Neural cell (in vitro differentiated cells): ENCODE measurements around the gene ABHD8. TPM values are rescaled to one million over a fixed set of nuclear protein-coding genes. Genes with fewer than 3 reads are reported as not detected.

Source experiments
- H2AFZ ChIP-seq: fragments of 200-600, 300-800 bp; sonication (generic), shearing (Covaris generic); 2 replicates; pipeline ENCODE4 v1.6.0; 2014; ENCODE audit warnings: low read depth, mild to moderate bottlenecking, antibody characterized with exemption, low read length, moderate library complexity
- H3F3A ChIP-seq: fragments of 200-600 bp; shearing (Covaris generic); 2 replicates; pipeline ENCODE4 v1.6.1; 2016; ENCODE audit warnings: mild to moderate bottlenecking, moderate library complexity, mixed read lengths, antibody characterized with exemption, low read length; ENCODE audit not compliant: insufficient read depth, poor library complexity, severe bottlenecking
- H3K27ac ChIP-seq: fragments of 200-600, 300-800 bp; sonication (generic), shearing (Covaris generic); 2 replicates; pipeline ENCODE4 v1.5.1; 2014; ENCODE audit warnings: mild to moderate bottlenecking, low read length, moderate library complexity
- H3K27me3 ChIP-seq: fragments of 300-800, 200-600 bp; sonication (generic), shearing (Covaris generic); 2 replicates; pipeline ENCODE4 v1.6.0; 2014; ENCODE audit warnings: mild to moderate bottlenecking, low read depth, low read length, moderate library complexity; ENCODE audit not compliant: insufficient read depth
- H3K36me3 ChIP-seq: fragments of 300-800, 200-600 bp; sonication (generic), shearing (Covaris generic); 2 replicates; pipeline ENCODE4 v1.5.1; 2014; ENCODE audit warnings: mild to moderate bottlenecking, antibody characterized with exemption, low read length, moderate library complexity; ENCODE audit not compliant: insufficient read depth
- H3K4me2 ChIP-seq: fragments of 300-800, 200-600 bp; sonication (generic), shearing (Covaris generic); 2 replicates; pipeline ENCODE4 v1.6.0; 2014; ENCODE audit warnings: mild to moderate bottlenecking, low read length
- H3K4me3 ChIP-seq: fragments of 300-800, 200-600 bp; sonication (generic), shearing (Covaris generic); 2 replicates; pipeline ENCODE4 v1.5.1; 2014; ENCODE audit warnings: mild to moderate bottlenecking, low read length, moderate library complexity
- H3K79me2 ChIP-seq: fragments of 200-600 bp; shearing (Covaris generic); replicated peaks from 2 replicates; pipeline ENCODE4 v1.6.0; 2014; ENCODE audit warnings: mild to moderate bottlenecking, low read length, moderate library complexity; ENCODE audit not compliant: insufficient read depth
- H3K9ac ChIP-seq: fragments of 300-800, 200-600 bp; sonication (generic), shearing (Covaris generic); 2 replicates; pipeline ENCODE4 v1.6.1; 2016; ENCODE audit warnings: mild to moderate bottlenecking, low read length, mixed read lengths
- H3K9me2 ChIP-seq: fragments of 200-600 bp; shearing (Covaris generic); 2 replicates; pipeline ENCODE4 v1.6.1; 2016; ENCODE audit warnings: mild to moderate bottlenecking, low read length, mixed read lengths; ENCODE audit not compliant: insufficient read depth
- H3K9me3 ChIP-seq: fragments of 200-600, 300-800 bp; sonication (generic), shearing (Covaris generic); 2 replicates; pipeline ENCODE4 v1.6.1; 2016; ENCODE audit warnings: mild to moderate bottlenecking, mixed run types, low read length, moderate library complexity, mixed read lengths
- H4K20me1 ChIP-seq: fragments of 200-600 bp; shearing (Covaris generic); 2 replicates; pipeline ENCODE4 v1.6.1; 2016; ENCODE audit warnings: mild to moderate bottlenecking, mixed run types; ENCODE audit not compliant: insufficient read depth
- EP300 ChIP-seq: fragments of 450-650 bp; conservative IDR thresholded peaks from 2 replicates; pipeline ENCODE4 v1.6.1; 2014; ENCODE audit warnings: antibody characterized with exemption, mild to moderate bottlenecking, moderate library complexity; ENCODE audit not compliant: poor library complexity, severe bottlenecking
- EZH2 ChIP-seq: fragments of 200-600, 300-800 bp; shearing (Covaris generic), sonication (generic); IDR thresholded peaks from 2 replicates; pipeline ENCODE4 v1.6.1; 2014; ENCODE audit warnings: antibody characterized with exemption, low read length, borderline replicate concordance, mild to moderate bottlenecking; ENCODE audit not compliant: insufficient read depth, poor library complexity, severe bottlenecking
- MXI1 ChIP-seq: fragments of 450-650 bp; conservative IDR thresholded peaks from 2 replicates; pipeline ENCODE4 v1.6.1; 2014; ENCODE audit warnings: antibody characterized with exemption, mild to moderate bottlenecking; ENCODE audit not compliant: poor library complexity, severe bottlenecking
- POLR2AphosphoS5 ChIP-seq: IDR thresholded peaks from 2 replicates; pipeline ENCODE4 v1.6.1; 2012
- RAD21 ChIP-seq: fragments of 450-650 bp; conservative IDR thresholded peaks from 2 replicates; pipeline ENCODE4 v1.6.1; 2014; ENCODE audit warnings: antibody characterized with exemption, mild to moderate bottlenecking, moderate library complexity
- SMC3 ChIP-seq: fragments of 450-650 bp; conservative IDR thresholded peaks from 2 replicates; pipeline ENCODE4 v1.6.1; 2014; ENCODE audit warnings: antibody characterized with exemption, mild to moderate bottlenecking, moderate library complexity; ENCODE audit not compliant: poor library complexity
- TAF1 ChIP-seq: IDR thresholded peaks from 2 replicates; pipeline ENCODE4 v1.6.1; 2012; ENCODE audit warnings: low read depth
- polyA plus RNA-seq: library from polyadenylated mRNA; depleted of rRNA; stranded (reverse); fragments of >200 nt; gene quantifications from 2 replicates; pipeline ENCODE4 v1.2.3, GENCODE V29; 2014
- TF ChIP-seq, protein P1 (sequence below): fragments of 450-650 bp; IDR thresholded peaks from 2 replicates; pipeline ENCODE4 v1.5.1; 2014; ENCODE audit warnings: antibody characterized with exemption, mild to moderate bottlenecking, moderate library complexity; ENCODE audit not compliant: poor library complexity, severe bottlenecking
- TF ChIP-seq, protein P2 (sequence below): IDR thresholded peaks from 2 replicates; pipeline ENCODE4 v1.6.1; 2012; ENCODE audit warnings: borderline replicate concordance

Gene ABHD8
- polyA plus RNA-seq, 1 donor from 2014 or later, result 28.1 TPM

DNA sequence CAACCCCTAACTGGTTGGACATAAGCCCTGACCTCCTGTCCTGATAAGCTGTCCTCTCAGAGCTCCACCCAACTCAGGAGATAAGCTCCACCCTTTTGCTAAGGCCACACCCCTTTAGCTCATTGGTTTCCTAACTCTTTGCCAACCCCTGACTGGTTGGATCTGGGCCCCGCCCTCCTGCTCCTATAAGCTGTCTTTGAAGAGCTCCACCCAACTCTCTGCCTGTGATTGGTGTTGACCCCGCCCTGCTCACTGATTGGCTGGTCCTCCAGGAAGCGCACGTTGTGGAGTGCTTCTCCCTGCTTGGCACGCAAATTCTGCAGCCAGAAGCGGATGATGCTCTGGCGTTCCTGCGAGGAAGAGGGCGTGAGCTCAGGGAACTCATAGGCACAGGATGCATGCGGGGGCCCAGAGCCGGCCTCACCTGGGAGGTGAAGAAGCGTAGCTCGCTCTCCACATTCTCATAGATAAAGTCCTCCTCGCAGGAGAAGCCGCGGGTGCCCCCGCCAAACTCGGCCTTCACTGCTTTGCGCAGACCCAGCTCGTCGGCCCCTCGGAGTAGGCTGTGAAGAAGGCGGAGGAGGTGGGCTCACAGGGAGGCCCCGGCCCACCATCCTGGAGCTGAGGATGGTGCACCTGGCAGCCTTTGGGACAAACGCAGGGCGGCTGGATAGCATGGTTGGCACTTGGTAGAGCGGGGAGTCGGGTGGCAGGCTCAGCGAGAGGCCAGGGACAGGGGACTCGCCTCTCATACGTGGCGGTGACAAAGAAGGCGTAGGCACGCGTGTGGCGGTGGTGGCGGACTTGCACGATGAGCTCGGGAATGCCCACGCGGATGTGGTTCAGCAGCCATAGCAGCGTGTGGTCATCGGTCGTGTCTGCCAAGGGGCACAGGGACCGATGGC, 29.7 kb upstream of the ABHD8 start:
- no peak overlapping the region for H3K9ac ChIP-seq
- no peaks in the 10 kb centered on the region for H3K27me3 ChIP-seq
- H2AFZ ChIP-seq, result no peak overlapping the region
- H3K36me3 ChIP-seq, result no peaks in the 10 kb centered on the region
- H3F3A ChIP-seq, result peaks cover 6% of the 10 kb centered on the region
- peaks cover 7% of the 10 kb centered on the region for H3K79me2 ChIP-seq
- no peaks in the 10 kb centered on the region for H3K9me2 ChIP-seq
- H3K27ac ChIP-seq, result no peak overlapping the region
- no peaks in the 10 kb centered on the region for H3K9me3 ChIP-seq
- no peak for TF ChIP-seq POLR2AphosphoS5
- TF ChIP-seq EZH2, result no peak
- TF ChIP-seq, protein P1, sequence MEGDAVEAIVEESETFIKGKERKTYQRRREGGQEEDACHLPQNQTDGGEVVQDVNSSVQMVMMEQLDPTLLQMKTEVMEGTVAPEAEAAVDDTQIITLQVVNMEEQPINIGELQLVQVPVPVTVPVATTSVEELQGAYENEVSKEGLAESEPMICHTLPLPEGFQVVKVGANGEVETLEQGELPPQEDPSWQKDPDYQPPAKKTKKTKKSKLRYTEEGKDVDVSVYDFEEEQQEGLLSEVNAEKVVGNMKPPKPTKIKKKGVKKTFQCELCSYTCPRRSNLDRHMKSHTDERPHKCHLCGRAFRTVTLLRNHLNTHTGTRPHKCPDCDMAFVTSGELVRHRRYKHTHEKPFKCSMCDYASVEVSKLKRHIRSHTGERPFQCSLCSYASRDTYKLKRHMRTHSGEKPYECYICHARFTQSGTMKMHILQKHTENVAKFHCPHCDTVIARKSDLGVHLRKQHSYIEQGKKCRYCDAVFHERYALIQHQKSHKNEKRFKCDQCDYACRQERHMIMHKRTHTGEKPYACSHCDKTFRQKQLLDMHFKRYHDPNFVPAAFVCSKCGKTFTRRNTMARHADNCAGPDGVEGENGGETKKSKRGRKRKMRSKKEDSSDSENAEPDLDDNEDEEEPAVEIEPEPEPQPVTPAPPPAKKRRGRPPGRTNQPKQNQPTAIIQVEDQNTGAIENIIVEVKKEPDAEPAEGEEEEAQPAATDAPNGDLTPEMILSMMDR, result no peak
- TF ChIP-seq RAD21, result no peak
- no peak for TF ChIP-seq TAF1
- no peak for TF ChIP-seq EP300
- TF ChIP-seq, protein P2, sequence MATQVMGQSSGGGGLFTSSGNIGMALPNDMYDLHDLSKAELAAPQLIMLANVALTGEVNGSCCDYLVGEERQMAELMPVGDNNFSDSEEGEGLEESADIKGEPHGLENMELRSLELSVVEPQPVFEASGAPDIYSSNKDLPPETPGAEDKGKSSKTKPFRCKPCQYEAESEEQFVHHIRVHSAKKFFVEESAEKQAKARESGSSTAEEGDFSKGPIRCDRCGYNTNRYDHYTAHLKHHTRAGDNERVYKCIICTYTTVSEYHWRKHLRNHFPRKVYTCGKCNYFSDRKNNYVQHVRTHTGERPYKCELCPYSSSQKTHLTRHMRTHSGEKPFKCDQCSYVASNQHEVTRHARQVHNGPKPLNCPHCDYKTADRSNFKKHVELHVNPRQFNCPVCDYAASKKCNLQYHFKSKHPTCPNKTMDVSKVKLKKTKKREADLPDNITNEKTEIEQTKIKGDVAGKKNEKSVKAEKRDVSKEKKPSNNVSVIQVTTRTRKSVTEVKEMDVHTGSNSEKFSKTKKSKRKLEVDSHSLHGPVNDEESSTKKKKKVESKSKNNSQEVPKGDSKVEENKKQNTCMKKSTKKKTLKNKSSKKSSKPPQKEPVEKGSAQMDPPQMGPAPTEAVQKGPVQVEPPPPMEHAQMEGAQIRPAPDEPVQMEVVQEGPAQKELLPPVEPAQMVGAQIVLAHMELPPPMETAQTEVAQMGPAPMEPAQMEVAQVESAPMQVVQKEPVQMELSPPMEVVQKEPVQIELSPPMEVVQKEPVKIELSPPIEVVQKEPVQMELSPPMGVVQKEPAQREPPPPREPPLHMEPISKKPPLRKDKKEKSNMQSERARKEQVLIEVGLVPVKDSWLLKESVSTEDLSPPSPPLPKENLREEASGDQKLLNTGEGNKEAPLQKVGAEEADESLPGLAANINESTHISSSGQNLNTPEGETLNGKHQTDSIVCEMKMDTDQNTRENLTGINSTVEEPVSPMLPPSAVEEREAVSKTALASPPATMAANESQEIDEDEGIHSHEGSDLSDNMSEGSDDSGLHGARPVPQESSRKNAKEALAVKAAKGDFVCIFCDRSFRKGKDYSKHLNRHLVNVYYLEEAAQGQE, result no peak
- no peak for TF ChIP-seq MXI1
- TF ChIP-seq SMC3, result no peak
- no peaks in the 10 kb centered on the region for H4K20me1 ChIP-seq
- H3K4me2 ChIP-seq, result no peak overlapping the region
- peak overlapping the region; percentile 91 for H3K4me3 ChIP-seq

GRCh38 chr19:17332360-17332676, 29.1 kb upstream of the ABHD8 start:
- Histone ChIP-seq H4K20me1 (no peaks in the 10 kb centered on the region), H3K9me3 (no peaks in the 10 kb centered on the region), H3K9me2 (no peaks in the 10 kb centered on the region), H3K79me2 (peaks cover 7% of the 10 kb centered on the region), H3K4me3 (peak overlapping the region; percentile 91), H3F3A (peaks cover 6% of the 10 kb centered on the region), H3K27ac (no peak overlapping the region), H3K36me3 (no peaks in the 10 kb centered on the region), H3K9ac (no peak overlapping the region), H3K4me2 (no peak overlapping the region), H3K27me3 (no peaks in the 10 kb centered on the region), H2AFZ (no peak overlapping the region)
- TF ChIP-seq EP300 (no peak), EZH2 (no peak), POLR2AphosphoS5 (no peak), SMC3 (no peak), TAF1 (no peak), MXI1 (no peak), RAD21 (no peak)
- TF ChIP-seq, protein P2, result no peak
- TF ChIP-seq, protein P1, result no peak
